GM12878 (cell line): Measurements from ENCODE around the gene TLX2. TPM values are rescaled to one million over a fixed set of nuclear protein-coding genes. Genes with fewer than 3 reads are reported as not detected.

Source experiments
- ATF2 ChIP-seq: IDR thresholded peaks from 2 replicates; pipeline ENCODE4 v1.6.1; 2012; ENCODE audit warnings: low read length, inconsistent platforms
- BCL3 ChIP-seq: IDR thresholded peaks from 2 replicates; pipeline ENCODE4 v1.6.1; 2011; ENCODE audit warnings: borderline replicate concordance, low read depth, mild to moderate bottlenecking, moderate library complexity, low read length; ENCODE audit not compliant: insufficient read depth, poor library complexity, severe bottlenecking
- BMI1 ChIP-seq: fragments of 450-650 bp; IDR thresholded peaks from 2 replicates; pipeline ENCODE4 v1.6.1; 2016; ENCODE audit warnings: mild to moderate bottlenecking, moderate library complexity, borderline replicate concordance
- BRCA1 ChIP-seq: IDR thresholded peaks from 2 replicates; pipeline ENCODE4 v1.6.1; 2011; ENCODE audit warnings: low read depth, low read length, improper control_type of control experiment
- E2F4 ChIP-seq: IDR thresholded peaks from 2 replicates; pipeline ENCODE4 v1.6.1; 2012; ENCODE audit warnings: low read depth, low read length, improper control_type of control experiment
- FOS ChIP-seq: IDR thresholded peaks from 3 replicates; pipeline ENCODE4 v1.6.1; 2011; ENCODE audit warnings: borderline replicate concordance; ENCODE audit not compliant: insufficient read length; ENCODE audit errors: extremely low read depth
- IKZF1 ChIP-seq: fragments of 450-650 bp; conservative IDR thresholded peaks from 2 replicates; pipeline ENCODE4 v1.6.1; 2017; ENCODE audit warnings: antibody characterized with exemption, mild to moderate bottlenecking
- IKZF2 ChIP-seq, 2 experiments: fragments of 450-650 bp; IDR thresholded peaks; 2 replicates each; pipeline ENCODE4 v1.6.1; 2017; ENCODE audit warnings: mild to moderate bottlenecking in 2 of 2, moderate library complexity in 2 of 2
- MAX ChIP-seq: IDR thresholded peaks from 2 replicates; pipeline ENCODE4 v1.6.1; 2012; ENCODE audit warnings: low read depth, low read length, improper control_type of control experiment
- NFIC ChIP-seq: IDR thresholded peaks from 2 replicates; pipeline ENCODE4 v1.6.1; 2012; ENCODE audit warnings: low read depth, mild to moderate bottlenecking, inconsistent platforms, low read length, moderate library complexity
- NFXL1 ChIP-seq: fragments of 450-650 bp; IDR thresholded peaks from 2 replicates; pipeline ENCODE4 v1.6.1; 2017; ENCODE audit warnings: antibody characterized with exemption, mild to moderate bottlenecking, borderline replicate concordance
- PBX3 ChIP-seq: IDR thresholded peaks from 2 replicates; pipeline ENCODE4 v1.6.1; 2011; ENCODE audit warnings: mild to moderate bottlenecking, low read depth, low read length, moderate library complexity; ENCODE audit not compliant: insufficient replicate concordance
- PKNOX1 ChIP-seq: fragments of 450-650 bp; IDR thresholded peaks from 2 replicates; pipeline ENCODE4 v1.6.1; 2016; ENCODE audit warnings: mild to moderate bottlenecking
- RAD21 ChIP-seq: IDR thresholded peaks from 2 replicates; pipeline ENCODE4 v1.6.1; 2011; ENCODE audit warnings: mild to moderate bottlenecking, low read depth, low read length, moderate library complexity; ENCODE audit not compliant: insufficient read depth
- RAD51 ChIP-seq: fragments of 450-650 bp; IDR thresholded peaks from 2 replicates; pipeline ENCODE4 v1.6.1; 2016; ENCODE audit warnings: moderate library complexity, mild to moderate bottlenecking, inconsistent platforms
- SIN3A ChIP-seq: IDR thresholded peaks from 2 replicates; pipeline ENCODE4 v1.6.1; 2012; ENCODE audit warnings: low read depth, low read length, improper control_type of control experiment
- TCF3 ChIP-seq: IDR thresholded peaks from 2 replicates; pipeline ENCODE4 v1.6.1; 2012; ENCODE audit warnings: low read depth, mild to moderate bottlenecking, low read length, borderline replicate concordance; ENCODE audit not compliant: insufficient read depth
- ZBED1 ChIP-seq: IDR thresholded peaks from 2 replicates; pipeline ENCODE4 v1.6.1; 2016; ENCODE audit warnings: borderline replicate concordance
- ZBTB33 ChIP-seq: fragments of 450-650 bp; IDR thresholded peaks from 2 replicates; pipeline ENCODE4 v1.6.1; 2017; ENCODE audit warnings: mild to moderate bottlenecking
- ZNF217 ChIP-seq: fragments of 450-650 bp; IDR thresholded peaks from 2 replicates; pipeline ENCODE4 v1.6.1; 2017; ENCODE audit warnings: antibody characterized with exemption, mild to moderate bottlenecking
- ZSCAN29 ChIP-seq: fragments of 450-650 bp; IDR thresholded peaks from 2 replicates; pipeline ENCODE4 v1.6.1; 2017; ENCODE audit warnings: mild to moderate bottlenecking, moderate library complexity
- polyA plus RNA-seq, 11 experiments: library from polyadenylated mRNA; depleted of rRNA in 4 of 11; unstranded in 6 of 11; stranded (reverse) in 5 of 11; fragments of >200 nt; fragmentation: Nextera tagmentation in 4 of 11; fragmentation: Illumina TruSeq in 1 of 11; extraction: Ambion mirVana in 4 of 11; extraction: Trizol in 1 of 11; gene quantifications; 1 replicate in 1 of 11; 2 replicates in 10 of 11; pipeline versions ENCODE4 v1.2.1 to v1.2.3, GENCODE V29; 2011 to 2016; ENCODE audit warnings: inconsistent platforms in 2 of 11, missing spikeins in 2 of 11, low read depth in 1 of 11
- total RNA-seq, 4 experiments: library from RNA; depleted of rRNA in 3 of 4; stranded (reverse); fragments of >200 nt in 3 of 4; fragmentation: Illumina TruSeq in 1 of 4; extraction: Trizol in 1 of 4; gene quantifications; 2 replicates each; pipeline versions ENCODE4 v1.2.1 to v1.2.3, GENCODE V29; 2013 to 2021

Gene TLX2
- total and polyA plus RNA-seq, 10 of the 15 experiments (the other 5 are each of a cell fraction or from before 2014, with no cell fraction given), result 0.06 to 5.5 (median 3.6) TPM; not detected in 1

GRCh38 chr2:74507145-74507925 is 6.9 kb upstream of the TLX2 start, which contains the start of gene PCGF1 (continued):
- TF ChIP-seq ZBED1 (peak; percentile 83; the same call in 1 of the 2 replicates), NFIC (no peak), PKNOX1 (peak; percentile 21; the same call in 1 of the 2 replicates), SIN3A (no peak), TCF3 (no peak), PBX3 (no peak), E2F4 (no peak), FOS (no peak), BRCA1 (no peak), RAD21 (peak; percentile 49), RAD51 (peak; percentile 70), MAX (peak; percentile 79; the same call in 1 of the 2 replicates), ZSCAN29 (no peak), ZNF217 (no peak), BMI1 (peak; percentile 95), NFXL1 (no peak), IKZF2 (IDR thresholded peaks at IDR 0.05) (no peak), ATF2 (no peak), ZBTB33 (no peak), IKZF1 (peak; percentile 99), BCL3 (no peak)
